Measurements from ENCODE around the gene ZMPSTE24.
A peak's percentile ranks its signal among the peaks of the same experiment; 100 is the strongest.
"Not testable (repeated sequence)": the region's sequence is repeated elsewhere in the genome, so short reads cannot be mapped to it uniquely, and the experiment has no call there.

The ZMPSTE24 gene

GRCh38 chr1:40318970-40319621 lies 61.1 kb downstream of the ZMPSTE24 start:
- no peak for DNase-seq

- not testable (repeated sequence) for DNase-seq
Observed at GRCh38 chr1:40331403-40331802, 73.4 kb downstream of the ZMPSTE24 start.

- no peak for DNase-seq
Observed at GRCh38 chr1:40332695-40333094, 74.7 kb downstream of the ZMPSTE24 start.

DNA sequence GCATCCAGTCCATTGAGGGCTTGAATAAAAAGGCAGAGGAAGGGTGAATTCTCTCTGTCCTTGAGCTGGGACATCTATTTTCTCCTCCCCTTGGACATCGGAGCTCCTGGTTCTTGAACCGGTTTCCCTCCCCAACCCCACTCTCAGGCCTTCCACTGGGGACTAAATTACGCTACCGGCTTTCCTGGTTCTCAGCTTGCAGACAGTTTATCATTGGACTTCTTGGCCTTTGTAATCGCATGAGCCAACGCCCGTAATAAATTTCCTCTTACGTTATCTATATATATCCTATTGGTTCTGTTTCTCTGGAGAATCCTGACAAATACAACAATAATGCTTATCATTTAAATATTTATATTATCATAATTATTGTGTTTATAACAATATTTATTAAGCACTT lies 79.4 kb downstream of the ZMPSTE24 start:
- no peak for DNase-seq

GRCh38 chr1:40338745-40339419 lies 80.8 kb downstream of the ZMPSTE24 start:
- DNase-seq, result peak; percentile 62 to 88 (median 82)

DNA sequence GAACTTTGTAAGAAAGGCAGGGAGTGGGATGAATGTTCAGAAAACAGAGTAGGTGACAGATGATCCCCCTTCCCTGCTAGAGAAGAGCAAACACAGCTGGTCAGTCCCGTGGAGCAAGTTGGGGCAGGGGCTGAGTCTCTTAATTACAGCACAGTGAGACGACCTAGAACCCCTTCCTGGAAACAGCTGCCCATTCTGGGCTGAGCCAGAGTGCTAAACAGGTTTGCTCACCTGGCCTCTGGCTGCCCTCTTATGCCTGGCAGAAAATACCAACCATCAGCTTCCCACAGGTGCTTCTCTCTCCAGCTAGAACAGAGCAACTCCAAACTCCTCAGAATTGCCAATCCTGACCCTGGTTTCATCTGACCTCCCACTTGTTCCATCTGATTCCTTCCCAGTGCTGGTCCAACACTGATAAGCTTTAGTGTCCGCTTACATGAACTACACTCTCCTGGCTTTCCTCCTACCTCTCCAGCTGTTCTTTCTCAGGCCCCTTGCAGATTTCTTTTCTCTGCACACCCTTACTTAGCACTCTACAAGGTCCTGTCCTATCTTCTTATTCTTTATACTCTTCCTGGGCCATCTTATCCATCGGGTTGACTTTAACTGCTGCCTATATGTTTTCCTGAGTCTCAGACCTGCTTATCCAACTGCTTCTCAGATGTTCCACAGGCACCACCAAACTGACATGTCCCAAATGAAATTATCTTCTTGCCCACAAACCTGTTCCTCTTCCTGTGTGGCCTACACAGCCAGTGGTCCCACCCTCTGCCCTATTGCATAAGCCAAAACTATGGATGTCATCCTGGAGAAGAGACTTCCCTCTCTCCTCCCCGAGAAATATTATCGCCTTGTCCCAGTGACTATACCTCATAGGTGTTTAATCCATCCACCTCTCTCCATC lies 81.6 kb downstream of the ZMPSTE24 start:
- no peak for DNase-seq

GRCh38 chr1:40341491-40342380 lies 83.7 kb downstream of the ZMPSTE24 start:
- no peak for DNase-seq

GRCh38 chr1:40342381-40342717 lies 84.3 kb downstream of the ZMPSTE24 start:
- DNase-seq, result not testable (repeated sequence)
